GM19035 (cell line): ENCODE results near the gene HSPG2.
"Not testable (repeated sequence)": the region's sequence is repeated elsewhere in the genome, so short reads cannot be mapped to it uniquely, and the experiment has no call there.

Experiments
- ATAC-seq: cut with Tn5 transposase; IDR thresholded peaks from one replicate; pipeline ENCODE4 v1.9.1; 2021; ENCODE audit not compliant: unreplicated experiment

Gene HSPG2

GRCh38 chr1:21956720-21957552, 19.8 kb upstream of the HSPG2 start:
- no peak for ATAC-seq

- no peak for ATAC-seq
Observed at GRCh38 chr1:21955501-21956281, 18.6 kb upstream of the HSPG2 start.

- ATAC-seq: no peak
Observed at GRCh38 chr1:21955058-21955457, 17.9 kb upstream of the HSPG2 start.

DNA sequence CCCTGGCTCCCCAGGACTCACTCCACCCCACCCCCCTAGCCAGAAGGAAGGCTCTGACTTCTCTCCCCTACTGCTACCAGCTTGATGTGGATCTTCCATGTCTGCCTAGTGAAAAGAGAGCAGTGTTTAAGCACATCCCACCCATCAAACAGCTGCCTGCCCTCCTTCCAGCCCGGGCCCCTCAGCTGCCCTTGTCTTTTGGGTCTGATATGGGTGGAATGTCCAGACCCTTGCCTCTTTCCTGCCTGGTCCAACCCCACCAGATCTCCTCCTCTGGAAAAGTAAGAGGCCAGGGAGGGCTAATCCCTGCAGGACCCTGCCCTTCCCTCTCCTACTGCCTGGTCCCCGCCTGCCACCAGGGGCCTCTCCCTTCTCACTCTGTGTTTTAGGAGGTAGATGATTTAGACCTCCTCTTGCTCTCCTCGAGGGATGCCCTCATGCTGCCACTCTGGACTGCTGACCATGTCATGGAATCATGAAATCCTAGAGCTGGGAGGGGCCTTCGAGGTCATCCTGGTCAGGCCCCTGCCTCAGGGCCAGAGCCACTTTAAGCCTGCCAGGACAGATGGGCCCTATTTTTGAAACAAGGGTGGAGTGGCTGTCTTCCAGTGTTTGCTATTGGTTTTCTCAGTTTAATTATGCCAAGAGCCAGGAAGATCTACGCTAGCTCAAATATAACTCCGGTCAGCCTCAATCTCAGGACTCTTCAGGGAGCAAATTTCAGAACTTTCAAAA, 15.8 kb upstream of the HSPG2 start:
- no peak for ATAC-seq

DNA sequence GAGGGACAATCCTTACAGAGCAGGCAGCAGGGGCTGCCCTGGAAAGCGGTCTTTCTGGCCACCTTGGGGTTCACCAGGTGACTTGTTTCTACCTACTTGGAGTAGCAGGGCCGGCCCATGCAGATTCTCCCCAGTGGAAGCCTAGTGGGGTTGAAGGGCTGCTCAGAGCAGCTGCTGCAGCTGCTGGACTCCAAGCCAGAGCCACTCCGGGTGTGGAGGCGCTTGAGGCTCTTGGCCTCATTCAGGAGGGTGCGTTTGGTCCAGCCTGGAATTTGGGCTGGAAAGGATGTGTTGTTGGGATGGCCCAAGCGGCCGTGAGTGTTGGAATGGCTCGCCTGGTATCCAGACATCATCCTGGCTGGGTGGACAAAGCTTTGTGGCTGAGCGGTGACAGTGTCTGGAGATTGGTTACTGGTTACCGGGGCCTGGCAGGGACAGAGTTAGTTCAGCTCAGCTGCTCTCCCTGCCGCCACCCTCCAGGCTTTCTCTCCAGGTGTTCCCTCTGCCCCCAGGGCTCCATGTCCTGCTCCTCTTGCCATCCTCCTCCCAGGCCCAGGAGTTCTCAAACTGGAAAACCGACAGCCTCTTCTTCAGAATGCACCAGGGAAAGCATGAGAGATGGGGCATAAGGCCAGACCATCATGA, 14.2 kb upstream of the HSPG2 start:
- no peak for ATAC-seq

- ATAC-seq: no peak
Observed at GRCh38 chr1:21950734-21951133, 13.6 kb upstream of the HSPG2 start.

DNA sequence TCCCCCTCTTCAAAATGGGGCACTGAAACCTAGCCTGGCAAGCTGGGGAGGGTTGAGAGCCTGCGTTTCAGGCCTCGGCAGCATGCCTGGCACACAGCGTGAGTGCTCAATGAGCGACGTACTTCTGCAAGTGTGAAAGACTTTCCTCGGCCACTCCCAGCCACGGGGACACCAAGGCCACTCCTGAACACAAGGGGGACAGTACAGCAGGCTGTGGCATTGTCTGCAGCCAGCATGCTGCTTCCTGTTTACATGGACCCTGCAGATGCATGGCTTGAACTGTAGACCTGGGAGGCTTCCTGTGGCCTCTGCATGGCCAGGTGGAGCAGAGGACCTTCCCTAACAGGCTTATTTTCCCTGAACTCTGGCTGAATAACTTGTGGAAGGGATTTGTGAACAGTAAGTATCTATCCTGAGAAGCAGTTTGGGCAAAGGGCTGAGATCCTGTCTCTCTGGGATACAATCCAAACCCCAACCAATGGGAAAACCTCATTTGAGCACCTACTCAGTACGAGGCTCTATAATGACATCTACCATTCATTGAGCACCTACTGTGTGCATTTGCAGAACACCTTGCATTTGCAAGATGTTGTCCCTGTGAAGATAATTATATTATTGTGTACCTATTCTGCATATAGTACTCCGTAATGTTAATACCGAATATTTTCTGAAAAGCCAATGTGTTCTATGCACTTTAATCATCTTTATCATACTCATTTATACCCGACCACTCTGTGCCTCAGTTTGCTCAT, 9.9 kb upstream of the HSPG2 start:
- ATAC-seq: no peak

- ATAC-seq: no peak
Observed at GRCh38 chr1:21944733-21945073, 7.6 kb upstream of the HSPG2 start.

GRCh38 chr1:21942959-21943640, 6.0 kb upstream of the HSPG2 start:
- ATAC-seq: not testable (repeated sequence)

- ATAC-seq: no peak
Observed at GRCh38 chr1:21942464-21942863, 5.4 kb upstream of the HSPG2 start.

- no peak for ATAC-seq
Observed at GRCh38 chr1:21941370-21941769, 4.3 kb upstream of the HSPG2 start.

GRCh38 chr1:21940492-21940891, 3.4 kb upstream of the HSPG2 start:
- ATAC-seq: no peak

GRCh38 chr1:21939650-21940374, 2.7 kb upstream of the HSPG2 start:
- no peak for ATAC-seq

DNA sequence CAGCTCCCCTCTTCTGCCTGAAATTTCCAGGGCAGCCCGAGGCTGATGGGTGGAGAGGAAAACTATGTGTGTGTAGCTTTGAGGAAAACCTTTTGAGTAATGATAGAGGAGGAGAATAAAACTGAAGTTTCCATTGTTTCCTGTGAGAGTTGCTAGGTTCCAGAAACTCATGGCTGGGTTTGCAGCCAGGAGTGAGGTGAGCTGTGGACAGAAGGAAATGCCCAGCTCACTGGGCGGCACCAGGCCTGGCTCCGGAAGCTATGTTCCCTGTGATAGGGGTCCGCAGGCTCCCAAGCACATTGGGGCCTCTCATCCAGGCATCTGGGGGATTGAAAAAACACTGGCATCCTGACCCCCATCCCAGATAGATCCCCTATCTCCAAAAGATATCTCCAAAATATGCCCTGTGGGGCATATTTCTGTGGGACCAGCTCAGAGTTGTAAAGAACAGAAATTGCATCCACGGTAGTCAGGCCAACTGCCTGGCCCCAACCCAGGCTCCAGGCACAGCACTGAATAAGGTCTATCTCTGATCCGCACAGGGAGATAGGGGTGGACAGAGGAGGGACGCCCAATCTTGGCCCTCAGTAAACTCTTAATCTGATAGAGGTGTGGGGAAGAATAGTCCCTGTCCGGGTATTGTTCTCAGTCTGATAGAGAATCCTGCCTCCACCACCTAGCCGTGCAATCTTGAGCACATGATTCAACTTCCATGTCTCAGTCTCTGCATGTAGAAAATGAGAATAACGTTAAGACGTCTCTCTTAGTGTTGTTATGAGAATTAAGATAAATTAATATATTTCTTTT, 1.8 kb upstream of the HSPG2 start:
- no peak for ATAC-seq

DNA sequence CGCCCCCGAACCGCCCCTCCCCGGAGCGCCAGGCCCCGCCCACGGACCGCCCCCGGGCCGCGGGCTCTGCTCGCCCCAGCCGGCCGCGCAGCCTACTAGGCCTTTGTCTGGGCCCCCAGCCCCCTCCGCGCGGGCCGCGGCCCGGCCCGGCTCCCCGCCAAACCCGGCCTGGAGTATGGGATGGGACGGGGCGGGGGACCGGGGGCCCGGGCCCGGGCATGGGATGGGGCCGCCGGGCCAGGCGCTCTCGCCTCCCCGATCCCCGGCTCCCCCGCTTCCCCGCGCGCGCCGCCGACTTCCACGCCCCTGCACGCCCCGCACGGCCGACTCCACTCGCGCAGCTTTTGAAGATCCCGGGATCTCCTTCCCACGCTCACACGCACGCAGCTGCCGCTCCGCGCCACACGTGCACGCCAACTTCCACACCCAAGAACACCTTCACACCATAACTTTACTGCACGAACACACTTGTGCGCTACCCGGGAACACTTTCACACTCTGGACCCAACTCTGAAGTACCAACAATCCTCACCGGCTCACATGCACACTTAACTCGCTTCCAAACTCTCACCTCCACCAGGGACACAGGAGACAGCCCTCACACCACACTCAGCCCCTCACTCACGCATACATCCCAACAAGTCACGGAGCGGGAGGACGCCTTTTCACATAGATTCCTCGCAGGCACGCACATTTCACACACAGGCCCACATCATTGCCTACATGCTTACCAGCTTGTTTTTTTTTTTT, 437 bp upstream of the HSPG2 start:
- ATAC-seq: no peak

- no peak for ATAC-seq
Observed at GRCh38 chr1:21936366-21937031, 611 bp downstream of the HSPG2 start.

DNA sequence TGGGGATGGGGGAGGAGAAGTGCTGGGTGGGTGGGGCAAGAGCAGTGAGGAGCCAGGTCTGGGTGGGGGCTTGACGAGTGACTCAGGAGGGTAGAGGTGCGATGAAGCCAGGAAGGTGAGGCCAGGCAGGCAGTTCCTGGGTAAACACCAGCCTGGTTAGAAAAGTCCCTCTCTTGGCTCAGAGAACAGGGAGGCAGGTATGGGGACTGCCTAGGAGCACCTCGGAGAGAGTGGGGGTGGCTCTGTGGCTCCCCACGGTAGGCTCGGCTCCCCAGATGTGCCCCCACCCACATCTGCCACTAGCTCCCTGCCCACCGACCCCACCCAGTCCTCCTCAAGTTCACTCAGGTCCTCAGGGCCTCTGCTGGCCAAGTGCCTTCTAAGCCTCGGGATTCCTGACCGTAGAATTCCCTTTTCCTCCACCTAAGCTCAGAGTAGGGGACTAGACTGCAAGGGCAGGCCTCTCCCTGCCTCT, 1.2 kb downstream of the HSPG2 start:
- ATAC-seq: no peak
